ENCODE measurements around the gene ABR. TPM values are rescaled to one million over a fixed set of nuclear protein-coding genes. Genes with fewer than 3 reads are reported as not detected.

Gene ABR
- total and polyA plus RNA-seq, 10 donors, result 18.5 to 183 (median 121) TPM

DNA sequence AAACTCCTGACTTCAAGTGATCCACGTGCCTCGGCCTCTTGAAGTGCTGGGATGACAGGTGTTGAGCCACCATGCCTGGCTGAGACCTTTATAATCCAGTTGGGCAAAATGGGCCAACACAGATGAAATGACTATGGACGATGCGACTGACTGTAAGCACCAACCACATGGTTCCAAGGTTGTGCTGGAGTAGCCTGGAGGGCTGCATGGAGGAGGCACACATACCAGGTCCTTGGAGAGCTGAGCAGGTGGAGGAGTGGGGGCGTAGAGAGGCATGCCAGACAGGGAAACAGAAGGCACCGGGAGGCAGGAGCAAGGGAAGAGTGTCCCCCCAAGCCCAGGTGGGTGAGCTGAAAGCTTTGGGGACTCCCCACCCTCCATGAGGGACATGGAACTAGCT lies 85.2 kb downstream of the ABR start:
- intact Hi-C loops (cut with DNase I; ENCODE audit: low total_unique reads), result no loop called here
- 91 to 97% (median 93%) methylated on average over 6 of the region's 6 CpGs for WGBS, 5 donors

DNA sequence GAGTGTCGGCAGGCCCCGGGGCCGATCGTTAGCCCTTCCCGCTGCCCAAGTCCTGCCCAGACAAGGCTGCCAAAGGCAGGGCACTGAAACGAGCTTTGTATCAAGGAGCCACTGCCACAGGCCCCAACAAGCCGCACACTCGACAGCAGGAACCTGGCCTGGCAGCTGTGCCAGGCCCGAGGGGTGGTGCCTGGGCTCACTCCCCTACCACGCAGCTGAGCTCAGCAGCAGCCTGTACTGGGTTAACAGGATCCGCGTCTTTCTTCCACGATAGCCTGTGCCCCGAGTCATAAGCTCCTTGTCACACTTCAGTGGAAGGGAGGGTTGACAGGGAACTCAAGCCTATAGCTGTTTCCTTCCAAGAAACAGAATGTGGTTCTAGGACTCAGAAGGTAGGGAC lies 87.9 kb downstream of the ABR start:
- DNase-seq, result no peak
- 88 to 95% (median 92%) methylated on average over 13 to 14 of the region's 14 CpGs for WGBS, 5 donors
- H3K27ac ChIP-seq, result peak overlapping the region in 2 of 8 donors; percentile 71 to 77

More for the DNA sequence above, 85.2 kb downstream of the ABR start:
- peaks cover 0 to 83% (median 23%) of the 10 kb centered on the region in 6 donors for H3K4me1 ChIP-seq
- H3K4me3 ChIP-seq, result peak overlapping the region in 1 of 8 donors; percentile 51
- H3K9me3 ChIP-seq, result no peaks in the 10 kb centered on the region
- peaks cover 0 to 90% (median 33%) of the 10 kb centered on the region in 6 donors for H3K36me3 ChIP-seq
- no peak for TF ChIP-seq POLR2AphosphoS5 (IDR thresholded peaks at IDR 0.05)
- no peak for TF ChIP-seq POLR2A (IDR thresholded peaks at IDR 0.05)
- TF ChIP-seq, protein P1, sequence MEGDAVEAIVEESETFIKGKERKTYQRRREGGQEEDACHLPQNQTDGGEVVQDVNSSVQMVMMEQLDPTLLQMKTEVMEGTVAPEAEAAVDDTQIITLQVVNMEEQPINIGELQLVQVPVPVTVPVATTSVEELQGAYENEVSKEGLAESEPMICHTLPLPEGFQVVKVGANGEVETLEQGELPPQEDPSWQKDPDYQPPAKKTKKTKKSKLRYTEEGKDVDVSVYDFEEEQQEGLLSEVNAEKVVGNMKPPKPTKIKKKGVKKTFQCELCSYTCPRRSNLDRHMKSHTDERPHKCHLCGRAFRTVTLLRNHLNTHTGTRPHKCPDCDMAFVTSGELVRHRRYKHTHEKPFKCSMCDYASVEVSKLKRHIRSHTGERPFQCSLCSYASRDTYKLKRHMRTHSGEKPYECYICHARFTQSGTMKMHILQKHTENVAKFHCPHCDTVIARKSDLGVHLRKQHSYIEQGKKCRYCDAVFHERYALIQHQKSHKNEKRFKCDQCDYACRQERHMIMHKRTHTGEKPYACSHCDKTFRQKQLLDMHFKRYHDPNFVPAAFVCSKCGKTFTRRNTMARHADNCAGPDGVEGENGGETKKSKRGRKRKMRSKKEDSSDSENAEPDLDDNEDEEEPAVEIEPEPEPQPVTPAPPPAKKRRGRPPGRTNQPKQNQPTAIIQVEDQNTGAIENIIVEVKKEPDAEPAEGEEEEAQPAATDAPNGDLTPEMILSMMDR (IDR thresholded peaks at IDR 0.05 in 8 of 11, conservative IDR thresholded peaks at IDR 0.05 in 3 of 11), result no peak
- no peak for DNase-seq
- peak overlapping the region in 7 of 8 donors; percentile 80 to 95 (median 89) for H3K27ac ChIP-seq
- H3K27me3 ChIP-seq (replicated peaks in 1 of 7), result no peaks in the 10 kb centered on the region

DNA sequence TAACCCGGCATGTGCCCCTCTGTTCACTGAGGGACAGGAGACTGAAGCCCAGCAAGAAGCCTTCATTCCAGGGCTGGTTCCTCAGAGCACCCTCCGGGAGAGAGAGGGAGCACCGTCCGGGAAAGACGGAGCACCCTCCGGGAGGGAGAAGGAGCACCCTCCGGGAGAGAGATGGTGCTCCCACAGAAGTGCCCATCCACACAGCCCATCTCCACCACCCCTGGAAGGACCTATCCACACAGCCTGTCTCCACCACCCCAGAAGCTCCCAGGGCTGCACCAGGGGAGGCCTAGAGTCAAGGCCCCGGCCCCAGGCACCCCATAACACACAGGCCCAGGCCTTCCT lies 88.6 kb downstream of the ABR start:
- TF ChIP-seq, protein P1 (IDR thresholded peaks at IDR 0.05 in 8 of 11, conservative IDR thresholded peaks at IDR 0.05 in 3 of 11), result no peak
- TF ChIP-seq POLR2A (IDR thresholded peaks at IDR 0.05) (no peak), POLR2AphosphoS5 (IDR thresholded peaks at IDR 0.05) (no peak)
- no peak for DNase-seq
- Histone ChIP-seq H3K27ac (peak overlapping the region in 4 of 8 donors; percentile 49 to 77 (median 62)), H3K4me3 (no peak overlapping the region), H3K36me3 (peaks cover 0 to 91% (median 28%) of the 10 kb centered on the region in 6 donors), H3K4me1 (peaks cover 0 to 65% (median 14%) of the 10 kb centered on the region in 6 donors), H3K27me3 (replicated peaks in 1 of 7) (no peaks in the 10 kb centered on the region), H3K9me3 (no peaks in the 10 kb centered on the region)
- WGBS, 5 donors, result 85 to 93% (median 91%) methylated on average over 3 to 8 of the region's 8 CpGs
- intact Hi-C loops (cut with DNase I; ENCODE audit: low total_unique reads), result no loop called here

More for the DNA sequence above, 87.9 kb downstream of the ABR start:
- intact Hi-C loops (cut with DNase I; ENCODE audit: low total_unique reads), result no loop called here
- H3K4me1 ChIP-seq, result peaks cover 0 to 72% (median 17%) of the 10 kb centered on the region in 6 donors
- TF ChIP-seq POLR2AphosphoS5 (IDR thresholded peaks at IDR 0.05) (no peak), POLR2A (IDR thresholded peaks at IDR 0.05) (no peak)
- TF ChIP-seq, protein P1 (IDR thresholded peaks at IDR 0.05 in 8 of 11, conservative IDR thresholded peaks at IDR 0.05 in 3 of 11), result no peak
- H3K9me3 ChIP-seq, result no peaks in the 10 kb centered on the region
- H3K4me3 ChIP-seq, result no peak overlapping the region
- peaks cover 0 to 91% (median 28%) of the 10 kb centered on the region in 6 donors for H3K36me3 ChIP-seq
- H3K27me3 ChIP-seq (replicated peaks in 1 of 7), result no peaks in the 10 kb centered on the region

DNA sequence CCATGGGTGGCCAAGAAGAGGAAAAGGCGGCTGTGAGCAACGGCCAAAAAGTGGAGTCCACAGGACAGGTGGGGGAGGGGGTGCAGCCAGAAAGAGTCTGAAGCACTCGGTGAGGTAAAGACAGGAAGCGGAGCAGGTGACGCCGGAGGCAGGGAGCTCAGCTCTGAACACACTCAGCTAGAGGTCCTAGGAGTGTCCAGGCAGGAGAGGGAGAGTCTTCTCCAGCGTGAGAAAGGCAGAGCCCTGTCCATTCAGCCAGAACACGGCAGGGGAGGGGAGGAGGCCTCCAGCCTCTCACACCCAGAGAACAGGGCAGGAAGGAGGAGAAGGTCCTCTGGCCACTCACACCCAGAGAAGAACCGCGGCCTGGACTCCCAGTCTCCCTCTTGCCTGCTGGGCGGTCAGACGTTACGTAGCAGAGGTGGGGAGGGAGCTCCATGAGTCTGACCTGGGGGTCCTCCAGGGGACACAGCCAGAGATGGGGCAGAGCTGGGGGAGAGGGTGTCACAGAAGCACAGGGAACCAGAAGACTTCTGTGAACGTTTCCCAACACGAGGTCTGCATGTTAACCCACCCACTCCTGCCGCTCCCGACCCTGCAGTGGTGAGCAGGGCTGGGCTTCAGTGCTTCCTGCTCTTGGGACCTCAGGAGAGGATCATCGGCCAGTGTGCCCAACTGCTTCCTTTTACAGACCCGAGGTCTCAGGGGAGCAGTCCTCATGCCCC lies 89.2 kb downstream of the ABR start:
- H3K9me3 ChIP-seq, result no peaks in the 10 kb centered on the region
- DNase-seq, result no peak
- intact Hi-C loops (cut with DNase I; ENCODE audit: low total_unique reads), result no loop called here
- H3K36me3 ChIP-seq, result peaks cover 0 to 91% (median 28%) of the 10 kb centered on the region in 6 donors
- peaks cover 0 to 60% (median 11%) of the 10 kb centered on the region in 6 donors for H3K4me1 ChIP-seq
- no peaks in the 10 kb centered on the region for H3K27me3 ChIP-seq (replicated peaks in 1 of 7)
- no peak for TF ChIP-seq POLR2AphosphoS5 (IDR thresholded peaks at IDR 0.05)
- H3K27ac ChIP-seq, result peak overlapping the region in 6 of 8 donors; percentile 20 to 77 (median 53)
- 68 to 84% (median 77%) methylated on average over 16 to 19 of the region's 19 CpGs for WGBS, 5 donors
- no peak overlapping the region for H3K4me3 ChIP-seq

Measured in spleen (tissue), 11 donors.